ENCODE data around the gene GLTP. TPM values are rescaled to one million over a fixed set of nuclear protein-coding genes. Genes with fewer than 3 reads are reported as not detected.

Gene GLTP
- total and polyA plus RNA-seq, 2 of the 13 experiments (the other 11 are each of a cell fraction or from before 2014, with no cell fraction given): 10.7 to 12.9 TPM

GRCh38 chr12:109899783-109900751 is 19.7 kb upstream of the GLTP start, which contains the start of gene TCHP (continued):
- TF ChIP-seq NFKB2 (CRISPR knock-in tag; IDR thresholded peaks at IDR 0.05; ENCODE audit: borderline replicate concordance) (peak; percentile 39; the same call in 1 of the 2 replicates), REST (IDR thresholded peaks at IDR 0.05; ENCODE audit: borderline replicate concordance in 1 of 2, low read depth in 1 of 2, low read length in 2 of 2) (no peak; a peak in 1 of 4 replicates), ZNF460 (CRISPR knock-in tag; IDR thresholded peaks at IDR 0.05; ENCODE audit: borderline replicate concordance) (no peak), GATAD1 (CRISPR knock-in tag; IDR thresholded peaks at IDR 0.05) (peak; percentile 91), IRF9 (CRISPR knock-in tag; IDR thresholded peaks at IDR 0.05; ENCODE audit: borderline replicate concordance) (no peak; the same call in 1 of the 2 replicates), ZNF597 (CRISPR knock-in tag; IDR thresholded peaks at IDR 0.05) (no peak), FOXO4 (CRISPR knock-in tag; conservative IDR thresholded peaks at IDR 0.05) (0 out of 2 replicates have a peak, but pooled peaks have one; percentile 84), IKZF5 (CRISPR knock-in tag; IDR thresholded peaks at IDR 0.05) (peak; percentile 85), ATF6 (CRISPR knock-in tag; conservative IDR thresholded peaks at IDR 0.05) (no peak), ZNF747 (CRISPR knock-in tag; IDR thresholded peaks at IDR 0.05; ENCODE audit: borderline replicate concordance) (no peak), ZNF564 (CRISPR knock-in tag; IDR thresholded peaks at IDR 0.05) (peak; percentile 69; the same call in 1 of the 2 replicates), MLLT10 (CRISPR knock-in tag; IDR thresholded peaks at IDR 0.05) (no peak), TBX3 (IDR thresholded peaks at IDR 0.05; ENCODE audit: borderline replicate concordance) (no peak), ZNF333 (CRISPR knock-in tag; IDR thresholded peaks at IDR 0.05; ENCODE audit: borderline replicate concordance) (no peak), ZNF761 (CRISPR knock-in tag; conservative IDR thresholded peaks at IDR 0.05) (peak; percentile 63; the same call in 1 of the 2 replicates), SUZ12 (IDR thresholded peaks at IDR 0.05; ENCODE audit: low read depth, low read length) (no peak)
